HepG2 (cell line): Measurements from ENCODE around the gene PDK1. TPM values are rescaled to one million over a fixed set of nuclear protein-coding genes. Genes with fewer than 3 reads are reported as not detected.

Experiments
- ATAC-seq: fragments of 200-7000 bp; cut with Tn5 transposase; 3 replicates; pipeline ENCODE4 v1.9.1; 2020; ENCODE audit warnings: mild to moderate bottlenecking, moderate library complexity
- BruUV-seq: library from RNA; stranded (reverse); fragments of 400-500 nt; replicated peaks from 2 replicates; lab custom pipeline; 2021; lab: Mats Ljungman, UMichigan
- CTCF ChIA-PET: fragments of 300-600 bp; formaldehyde crosslinking; extraction: SDS; loops from one replicate; lab custom pipeline; 2021; ENCODE audit warnings: low total read pairs, inconsistent platforms, low intra/inter-chr PET ratio; lab: Yijun Ruan, JAX
- POLR2A ChIA-PET: fragments of 350-600 bp; sonication (Branson Sonifier 250); formaldehyde crosslinking; loops from one replicate; lab custom pipeline; 2020; ENCODE audit warnings: antibody characterized with exemption, inconsistent platforms; lab: Yijun Ruan, JAX
- DNase-seq: peaks from one replicate; pipeline ENCODE4 v3.0.0-alpha.2; 2015; ENCODE audit warnings: low spot score
- FAIRE-seq: peaks from 3 replicates; lab custom pipeline; 2011; peaks lifted over from hg19 to GRCh38; lab: Jason Lieb, UNC
- H2AFZ ChIP-seq: one replicate; pipeline ENCODE4 v1.6.1; 2011; ENCODE audit warnings: low read length, inconsistent platforms
- H3K27ac ChIP-seq: fragments of 300-600 bp; 3 replicates; pipeline ENCODE4 v1.8.0; 2011; ENCODE audit warnings: mixed run types, mild to moderate bottlenecking, mixed read lengths, low read length, inconsistent platforms; ENCODE audit not compliant: insufficient read depth; ENCODE audit errors: extremely low read length
- H3K27me3 ChIP-seq, 2 experiments: fragments of 200-600 bp in 1 of 2; 2 replicates in 1 of 2; 3 replicates in 1 of 2; pipeline versions ENCODE4 v1.6.0 to v1.8.0; 2011; ENCODE audit warnings: low read length in 2 of 2, mild to moderate bottlenecking in 2 of 2, moderate library complexity in 2 of 2, inconsistent platforms in 1 of 2; ENCODE audit not compliant: insufficient read depth in 2 of 2, control insufficient read depth in 1 of 2
- H3K36me3 ChIP-seq, 2 experiments: fragments of 200-600 bp in 1 of 2; replicated peaks in 1 of 2; 2 replicates in 1 of 2; 3 replicates in 1 of 2; pipeline versions ENCODE4 v1.5.1 to v1.8.0; 2011; ENCODE audit warnings: low read length in 2 of 2, inconsistent platforms in 1 of 2; ENCODE audit not compliant: insufficient read depth in 2 of 2, control insufficient read depth in 1 of 2
- H3K4me1 ChIP-seq: 2 replicates; pipeline ENCODE4 v1.5.1; 2012; ENCODE audit warnings: low read length, inconsistent platforms; ENCODE audit not compliant: insufficient read depth
- H3K4me2 ChIP-seq: 2 replicates; pipeline ENCODE4 v1.6.0; 2011; ENCODE audit warnings: low read depth, low read length, inconsistent platforms
- H3K4me3 ChIP-seq, 3 experiments: fragments of 200-600 bp in 1 of 3; sonication (generic), shearing (Covaris generic) in 1 of 3; replicated peaks in 1 of 3; 2 replicates each; pipeline ENCODE4 v1.5.1; 2011 to 2016; ENCODE audit warnings: low read length in 3 of 3, inconsistent platforms in 2 of 3, low read depth in 2 of 3, mild to moderate bottlenecking in 2 of 3, control low read depth in 1 of 3, mixed read lengths in 1 of 3; ENCODE audit not compliant: insufficient read depth in 1 of 3
- H3K79me2 ChIP-seq: one replicate; pipeline ENCODE4 v1.6.1; 2011; ENCODE audit warnings: low read length, inconsistent platforms; ENCODE audit not compliant: insufficient read depth
- H3K9ac ChIP-seq: 2 replicates; pipeline ENCODE4 v1.6.0; 2011; ENCODE audit warnings: mild to moderate bottlenecking, low read depth, low read length, inconsistent platforms; ENCODE audit not compliant: insufficient read depth
- H3K9me3 ChIP-seq: 2 replicates; pipeline ENCODE4 v1.5.1; 2012; ENCODE audit warnings: mild to moderate bottlenecking, low read length
- H4K20me1 ChIP-seq: 2 replicates; pipeline ENCODE4 v1.6.0; 2011; ENCODE audit warnings: inconsistent platforms, mild to moderate bottlenecking, low read length, moderate library complexity; ENCODE audit not compliant: insufficient read depth
- ADNP ChIP-seq: sonication (generic); formaldehyde crosslinking; IDR thresholded peaks from 2 replicates; pipeline ENCODE4 v1.4.0; 2020; ENCODE audit warnings: missing genetic modification reagents
- AGO1 ChIP-seq: fragments of 200-400 bp; formaldehyde crosslinking; IDR thresholded peaks from 2 replicates; pipeline ENCODE4 v1.6.1; 2017; ENCODE audit warnings: mild to moderate bottlenecking, low read depth, low read length, moderate library complexity; ENCODE audit not compliant: poor library complexity, severe bottlenecking
- GATAD2A ChIP-seq: IDR thresholded peaks from 2 replicates; pipeline ENCODE4 v1.6.1; 2016
- POLR2G ChIP-seq: fragments of 200-400 bp; formaldehyde crosslinking; IDR thresholded peaks from 2 replicates; pipeline ENCODE4 v1.6.1; 2018; ENCODE audit warnings: mild to moderate bottlenecking, low read depth, low read length, moderate library complexity
- RBM22 ChIP-seq: fragments of 200-400 bp; formaldehyde crosslinking; optimal IDR thresholded peaks from 2 replicates; pipeline ENCODE3; 2017; ENCODE audit warnings: mild to moderate bottlenecking, low read length, moderate library complexity
- SAFB2 ChIP-seq: sonication (generic); formaldehyde crosslinking; IDR thresholded peaks from 2 replicates; pipeline ENCODE4 v1.5.1; 2020; ENCODE audit warnings: missing genetic modification reagents, low read depth, mild to moderate bottlenecking, borderline replicate concordance
- SRSF1 ChIP-seq: fragments of 200-400 bp; formaldehyde crosslinking; optimal IDR thresholded peaks from 2 replicates; pipeline ENCODE3; 2017; ENCODE audit warnings: mild to moderate bottlenecking, low read depth, low read length, moderate library complexity
- TAF15 ChIP-seq: fragments of 200-400 bp; formaldehyde crosslinking; IDR thresholded peaks from one replicate; pipeline ENCODE4 v1.6.1; 2018; ENCODE audit warnings: mild to moderate bottlenecking, low read depth, low read length; ENCODE audit not compliant: poor library complexity, severe bottlenecking
- ZNF619 ChIP-seq: sonication (generic); formaldehyde crosslinking; IDR thresholded peaks from 2 replicates; pipeline ENCODE4 v1.4.0; 2020; ENCODE audit warnings: mild to moderate bottlenecking, missing genetic modification reagents
- ZSCAN25 ChIP-seq: sonication (generic); formaldehyde crosslinking; IDR thresholded peaks from 2 replicates; pipeline ENCODE4 v1.8.0; 2022; ENCODE audit warnings: mild to moderate bottlenecking, missing genetic modification reagents
- WGBS: methylation state at CpG from one replicate; pipeline ENCODE4 v1.1.6; 2017; ENCODE audit warnings: low lambda C conversion rate; 5-methylcytosine and 5-hydroxymethylcytosine counted together
- in situ Hi-C: cut with HindIII; loops from 2 replicates; pipeline ENCODE4 v1.10.0; 2017; ENCODE audit warnings: low pct_unique_long_range_greater_than_20kb; ENCODE audit not compliant: extremely low pct_ligation_motif_present
- intact Hi-C: fragments of 100-400 bp; cut with micrococcal nuclease; formaldehyde crosslinking; loops from one replicate; pipeline ENCODE4 v1.10.0; 2022; ENCODE audit not compliant: unreplicated experiment
- polyA plus RNA-seq, 8 experiments: library from polyadenylated mRNA; depleted of rRNA in 3 of 8; stranded (reverse) in 7 of 8; unstranded in 1 of 8; fragments of >200 nt; fragmentation: Illumina TruSeq in 4 of 8; extraction: Trizol in 4 of 8; gene quantifications; 2 replicates each; pipeline versions ENCODE4 v1.2.1 to v1.2.3, GENCODE V29; 2011 to 2016; ENCODE audit warnings: low read depth in 4 of 8, missing spikeins in 1 of 8, mixed read lengths in 1 of 8; ENCODE audit not compliant: insufficient read depth in 1 of 8
- total RNA-seq, 5 experiments: library from RNA; depleted of rRNA; stranded (reverse); fragments of >200 nt; fragmentation: Illumina TruSeq; extraction: Trizol; gene quantifications; 2 replicates each; pipeline ENCODE4 v1.2.3, GENCODE V29; 2016; ENCODE audit warnings: low read depth in 1 of 5
- TF ChIP-seq, protein P1 (sequence below): sonication (generic); formaldehyde crosslinking; conservative IDR thresholded peaks from 2 replicates; pipeline ENCODE4 v1.5.0; 2020; ENCODE audit warnings: missing genetic modification reagents

PDK1 gene
- total and polyA plus RNA-seq, 2 of the 13 experiments (the other 11 are each of a cell fraction or from before 2014, with no cell fraction given) = 11.9 to 96.9 TPM

DNA sequence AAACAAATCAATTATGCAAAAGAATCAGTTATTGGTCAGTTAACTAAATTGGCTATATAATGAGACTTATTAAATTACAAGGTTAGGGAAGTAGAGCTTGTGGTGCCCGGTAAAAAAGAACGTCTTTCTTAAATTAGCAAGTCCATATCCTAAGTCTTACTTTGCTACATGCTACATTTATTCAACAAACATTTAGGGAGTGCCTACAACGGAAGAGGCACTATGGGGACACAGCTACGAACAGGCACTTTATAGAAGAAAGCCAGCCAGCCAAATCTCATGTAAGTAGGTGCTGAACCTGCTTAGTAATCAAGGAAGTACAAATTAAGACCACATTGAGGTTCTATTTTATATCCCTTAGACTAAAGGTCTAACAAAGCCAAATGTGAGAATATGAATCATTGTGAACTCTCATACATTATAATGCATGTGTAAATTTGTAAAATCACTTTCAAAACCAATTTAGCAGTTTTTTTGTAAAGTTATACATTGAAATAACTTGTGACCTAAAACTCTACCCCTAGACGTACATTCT lies 59.9 kb downstream of the PDK1 start:
- Histone ChIP-seq H3K4me2 (no peak overlapping the region), H3K4me3 (no peak overlapping the region), H3K9me3 (no peaks in the 10 kb centered on the region), H2AFZ (no peak overlapping the region), H3K79me2 (no peaks in the 10 kb centered on the region), H3K27me3 (no peaks in the 10 kb centered on the region), H4K20me1 (peaks cover 4% of the 10 kb centered on the region; the same call in 1 of the 2 replicates), H3K27ac (no peak overlapping the region), H3K36me3 (peaks cover 7 to 13% of the 10 kb centered on the region in 2 experiments), H3K9ac (no peak overlapping the region), H3K4me1 (no peaks in the 10 kb centered on the region)
- ChIA-PET POLR2A (no interaction called here), CTCF (no interaction called here)
- WGBS = 96% methylated on average over 5 of the region's 5 CpGs
- BruUV-seq = no TSS peak
- ATAC-seq (no peak), DNase-seq (no peak), FAIRE-seq (no peak)
- in situ Hi-C loops = no loop called here
- TF ChIP-seq, protein P1, sequence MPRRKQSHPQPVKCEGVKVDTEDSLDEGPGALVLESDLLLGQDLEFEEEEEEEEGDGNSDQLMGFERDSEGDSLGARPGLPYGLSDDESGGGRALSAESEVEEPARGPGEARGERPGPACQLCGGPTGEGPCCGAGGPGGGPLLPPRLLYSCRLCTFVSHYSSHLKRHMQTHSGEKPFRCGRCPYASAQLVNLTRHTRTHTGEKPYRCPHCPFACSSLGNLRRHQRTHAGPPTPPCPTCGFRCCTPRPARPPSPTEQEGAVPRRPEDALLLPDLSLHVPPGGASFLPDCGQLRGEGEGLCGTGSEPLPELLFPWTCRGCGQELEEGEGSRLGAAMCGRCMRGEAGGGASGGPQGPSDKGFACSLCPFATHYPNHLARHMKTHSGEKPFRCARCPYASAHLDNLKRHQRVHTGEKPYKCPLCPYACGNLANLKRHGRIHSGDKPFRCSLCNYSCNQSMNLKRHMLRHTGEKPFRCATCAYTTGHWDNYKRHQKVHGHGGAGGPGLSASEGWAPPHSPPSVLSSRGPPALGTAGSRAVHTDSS (CRISPR knock-in tag) = no peak
- TF ChIP-seq POLR2G = peak; percentile 45; the same call in 1 of the 2 replicates
- TF ChIP-seq RBM22 = peak; percentile 75
- TF ChIP-seq ZSCAN25 (CRISPR knock-in tag) = no peak
- no peak for TF ChIP-seq ADNP (CRISPR knock-in tag)
- intact Hi-C loops = no loop called here

DNA sequence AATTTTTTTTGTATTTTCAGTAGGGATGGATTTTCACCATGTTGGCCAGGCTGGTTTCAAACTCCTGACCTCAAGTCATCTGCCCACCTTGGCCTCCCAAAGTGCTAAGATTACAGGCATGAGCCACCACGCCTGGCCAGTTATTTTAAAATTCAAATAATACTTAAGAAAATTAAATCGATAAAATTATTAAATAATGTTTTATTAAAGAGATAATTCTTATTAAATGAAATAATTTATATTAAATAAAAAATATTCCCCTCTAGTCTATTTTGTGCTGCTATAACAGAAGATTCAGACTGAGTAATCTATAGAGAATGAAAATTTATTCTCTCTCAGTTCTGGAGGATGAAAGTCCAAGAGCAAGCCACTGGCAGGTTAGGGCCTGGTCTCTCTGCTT lies 61.2 kb downstream of the PDK1 start:
- no peaks in the 10 kb centered on the region for H3K79me2 ChIP-seq
- no peak overlapping the region for H3K4me3 ChIP-seq
- H3K27me3 ChIP-seq = no peaks in the 10 kb centered on the region
- H3K4me2 ChIP-seq = no peak overlapping the region
- intact Hi-C loops = no loop called here
- CTCF ChIA-PET = no interaction called here
- DNase-seq = no peak
- no peak overlapping the region for H3K27ac ChIP-seq
- TF ChIP-seq SAFB2 (CRISPR knock-in tag) (no peak), SRSF1 (no peak), AGO1 (no peak), ZNF619 (CRISPR knock-in tag) (no peak), TAF15 (no peak), GATAD2A (CRISPR knock-in tag) (no peak)
- TF ChIP-seq, all 625 proteins: peak for 0
- H2AFZ ChIP-seq = no peak overlapping the region
- BruUV-seq = no TSS peak
- ATAC-seq (no peak), FAIRE-seq (no peak)
- H4K20me1 ChIP-seq = peaks cover 4% of the 10 kb centered on the region; the same call in 1 of the 2 replicates
- POLR2A ChIA-PET = no interaction called here
- H3K4me1 ChIP-seq = no peaks in the 10 kb centered on the region
- H3K9ac ChIP-seq = no peak overlapping the region
- in situ Hi-C loops = no loop called here
- 85% methylated on average over 2 of the region's 2 CpGs for WGBS
- no peaks in the 10 kb centered on the region for H3K9me3 ChIP-seq
- H3K36me3 ChIP-seq = peaks cover 7 to 13% of the 10 kb centered on the region in 2 experiments
